ENCODE results near the gene ZNF565.

DNA sequence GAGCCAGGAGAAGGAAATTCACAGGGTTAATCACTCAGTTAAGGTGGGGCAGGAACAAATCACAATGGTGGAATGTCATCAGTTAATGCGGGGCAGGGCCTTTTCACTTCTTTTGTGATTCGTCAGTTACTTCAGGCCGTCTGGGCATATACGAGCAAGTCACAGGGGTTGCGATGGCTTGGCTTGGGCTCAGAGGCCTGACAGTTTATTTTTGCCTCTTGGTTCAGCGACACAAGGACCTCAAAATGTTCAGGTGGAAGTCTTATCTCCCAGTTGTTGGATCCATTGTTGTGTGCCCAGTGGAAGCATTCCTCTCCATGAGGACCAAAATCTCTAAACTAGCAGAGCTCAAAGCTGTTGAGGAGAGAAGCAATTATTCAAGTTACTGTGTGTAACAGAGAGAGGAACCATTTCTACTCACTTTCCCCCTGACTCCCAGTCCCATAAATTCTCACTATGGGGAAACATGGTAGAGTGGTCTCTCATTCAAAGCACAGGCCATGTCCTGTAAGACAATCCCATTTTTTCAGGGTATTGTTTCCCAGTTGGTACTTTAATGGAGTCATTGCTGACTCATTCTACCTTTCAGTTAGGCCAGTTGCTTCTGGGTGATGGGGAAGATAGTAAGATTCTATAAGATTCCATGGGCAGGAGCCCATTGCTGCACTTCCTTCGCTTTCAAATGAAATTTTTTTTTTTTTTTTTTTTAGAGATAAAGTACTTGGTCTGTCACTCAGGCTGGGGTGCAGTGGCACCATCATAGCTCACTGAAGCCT is 53.5 kb downstream of the ZNF565 start:
- TF ChIP-seq EZH2 (IDR thresholded peaks at IDR 0.05; ENCODE audit: insufficient read depth, poor library complexity, severe bottlenecking) (no peak), EZH2phosphoT487 (IDR thresholded peaks at IDR 0.05; ENCODE audit: insufficient read depth, low read depth) (no peak)

Data from GM23248 (cell line).